Trophoblast cell (in vitro differentiated cells and primary cell): ENCODE data around the gene CAPN3.

Source experiments
- DNase-seq, 2 donors: peaks; one replicate each; pipeline ENCODE4 v3.0.0-alpha.2; 2016
- H2AFZ ChIP-seq: 2 replicates; pipeline ENCODE4 v1.6.1; 2013; ENCODE audit warnings: low read length, moderate library complexity, mild to moderate bottlenecking; ENCODE audit not compliant: insufficient read depth, poor library complexity
- H2AK5ac ChIP-seq: 2 replicates; pipeline ENCODE4 v1.6.1; 2013; ENCODE audit warnings: mild to moderate bottlenecking, low read length
- H2BK120ac ChIP-seq: 2 replicates; pipeline ENCODE4 v1.6.1; 2013; ENCODE audit warnings: low read length, mild to moderate bottlenecking, moderate library complexity; ENCODE audit not compliant: insufficient read depth, poor library complexity
- H2BK12ac ChIP-seq: 2 replicates; pipeline ENCODE4 v1.6.1; 2013; ENCODE audit warnings: mild to moderate bottlenecking, low read length, moderate library complexity
- H2BK5ac ChIP-seq: 2 replicates; pipeline ENCODE4 v1.6.1; 2013; ENCODE audit warnings: low read length, low read depth, moderate library complexity, mild to moderate bottlenecking; ENCODE audit not compliant: poor library complexity
- H3K14ac ChIP-seq: 2 replicates; pipeline ENCODE4 v1.6.1; 2013; ENCODE audit warnings: mild to moderate bottlenecking, low read length
- H3K18ac ChIP-seq: 2 replicates; pipeline ENCODE4 v1.6.1; 2013; ENCODE audit warnings: mild to moderate bottlenecking, low read length
- H3K23ac ChIP-seq: 2 replicates; pipeline ENCODE4 v1.6.1; 2013; ENCODE audit warnings: low read length
- H3K27ac ChIP-seq: 2 replicates; pipeline ENCODE4 v1.5.1; 2013; ENCODE audit warnings: low read depth, mild to moderate bottlenecking, inconsistent platforms, low read length, moderate library complexity
- H3K27me3 ChIP-seq: 2 replicates; pipeline ENCODE4 v1.6.1; 2013; ENCODE audit warnings: inconsistent platforms, mild to moderate bottlenecking, low read length, moderate library complexity; ENCODE audit not compliant: insufficient read depth
- H3K36me3 ChIP-seq, 2 experiments: 1 replicate in 1 of 2; 2 replicates in 1 of 2; pipeline ENCODE4 v1.6.1; 2013; ENCODE audit warnings: low read length in 2 of 2, mild to moderate bottlenecking in 2 of 2, moderate library complexity in 1 of 2; ENCODE audit not compliant: insufficient read depth in 2 of 2, control insufficient read depth in 1 of 2
- H3K4ac ChIP-seq: 2 replicates; pipeline ENCODE4 v1.6.1; 2013; ENCODE audit warnings: low read depth, mild to moderate bottlenecking, low read length, moderate library complexity
- H3K4me1 ChIP-seq, 2 experiments: 1 replicate in 1 of 2; 2 replicates in 1 of 2; pipeline ENCODE4 v1.6.1; 2013; ENCODE audit warnings: low read length in 2 of 2, mild to moderate bottlenecking in 2 of 2, moderate library complexity in 1 of 2; ENCODE audit not compliant: insufficient read depth in 2 of 2, control insufficient read depth in 1 of 2
- H3K4me2 ChIP-seq: 2 replicates; pipeline ENCODE4 v1.6.1; 2013; ENCODE audit warnings: inconsistent platforms, mild to moderate bottlenecking, low read length, moderate library complexity
- H3K4me3 ChIP-seq: 2 replicates; pipeline ENCODE4 v1.5.1; 2013; ENCODE audit warnings: mild to moderate bottlenecking, low read depth, low read length, inconsistent platforms
- H3K79me1 ChIP-seq: one replicate; pipeline ENCODE4 v1.6.1; 2013; ENCODE audit warnings: low read length
- H3K79me2 ChIP-seq: 2 replicates; pipeline ENCODE4 v1.6.1; 2013; ENCODE audit warnings: low read length, mild to moderate bottlenecking; ENCODE audit not compliant: control insufficient read depth, insufficient read depth, poor library complexity
- H3K9ac ChIP-seq: 2 replicates; pipeline ENCODE4 v1.6.1; 2013; ENCODE audit warnings: mild to moderate bottlenecking, low read length
- H3K9me3 ChIP-seq: 2 replicates; pipeline ENCODE4 v1.6.1; 2013; ENCODE audit warnings: low read depth, mild to moderate bottlenecking, control low read depth, inconsistent platforms, low read length; ENCODE audit not compliant: insufficient read depth
- H4K12ac ChIP-seq: 2 replicates; pipeline ENCODE4 v1.6.1; 2013; ENCODE audit warnings: low read depth, mild to moderate bottlenecking, low read length, moderate library complexity
- H4K8ac ChIP-seq: 2 replicates; pipeline ENCODE4 v1.6.1; 2013; ENCODE audit warnings: low read depth, mild to moderate bottlenecking, low read length, moderate library complexity
- H4K91ac ChIP-seq: one replicate; pipeline ENCODE4 v1.6.1; 2013; ENCODE audit warnings: low read depth, mild to moderate bottlenecking, low read length, moderate library complexity
- WGBS: extraction: QIAGEN DNeasy Blood & Tissue Kit; methylation state at CpG from one replicate; pipeline ENCODE4 v1.1.7; 2013; ENCODE audit warnings: missing lambda C conversion rate; ENCODE audit not compliant: insufficient read length, insufficient coverage; ENCODE audit errors: extremely low coverage; 5-methylcytosine and 5-hydroxymethylcytosine counted together

The CAPN3 gene

GRCh38 chr15:42405863-42406482 lies 46.7 kb downstream of the CAPN3 start:
- Histone ChIP-seq H3K4me2 (no peak overlapping the region), H4K12ac (no peak overlapping the region)

GRCh38 chr15:42408178-42408577 lies 48.9 kb downstream of the CAPN3 start:
- H3K9ac ChIP-seq, result peak overlapping the region; percentile 31
- no peak for DNase-seq
- H3K4me1 ChIP-seq, result no peaks in the 10 kb centered on the region
- H2AFZ ChIP-seq, result no peak overlapping the region
- H3K9me3 ChIP-seq, result no peaks in the 10 kb centered on the region
- no peaks in the 10 kb centered on the region for H3K79me1 ChIP-seq
- H4K91ac ChIP-seq, result no peak overlapping the region
- no peak overlapping the region for H4K8ac ChIP-seq
- H3K4ac ChIP-seq, result no peak overlapping the region
- no peak overlapping the region for H3K18ac ChIP-seq
- H3K4me2 ChIP-seq, result no peak overlapping the region
- H2BK12ac ChIP-seq, result no peak overlapping the region
- H2AK5ac ChIP-seq, result no peak overlapping the region
- WGBS, result no CpG with 5 or more reads among the region's 4 CpGs
- H2BK5ac ChIP-seq, result no peak overlapping the region
- peaks cover 6 to 17% of the 10 kb centered on the region in 2 experiments for H3K36me3 ChIP-seq
- no peaks in the 10 kb centered on the region for H3K79me2 ChIP-seq
- H3K23ac ChIP-seq, result no peak overlapping the region
- no peaks in the 10 kb centered on the region for H3K27me3 ChIP-seq
- H4K12ac ChIP-seq, result no peak overlapping the region
- H3K14ac ChIP-seq, result no peak overlapping the region
- no peak overlapping the region for H3K27ac ChIP-seq
- H2BK120ac ChIP-seq, result no peak overlapping the region
- no peak overlapping the region for H3K4me3 ChIP-seq

More at GRCh38 chr15:42405863-42406482, 46.7 kb downstream of the CAPN3 start:
- no peak overlapping the region for H3K23ac ChIP-seq
- H3K27ac ChIP-seq, result no peak overlapping the region
- H3K4me3 ChIP-seq, result no peak overlapping the region
- no peaks in the 10 kb centered on the region for H3K4me1 ChIP-seq
- H2BK5ac ChIP-seq, result no peak overlapping the region
- peaks cover 0 to 6% of the 10 kb centered on the region in 2 experiments for H3K36me3 ChIP-seq
- H3K79me1 ChIP-seq, result no peaks in the 10 kb centered on the region
- no peak overlapping the region for H4K91ac ChIP-seq
- H4K8ac ChIP-seq, result no peak overlapping the region
- no peak overlapping the region for H3K4ac ChIP-seq
- no peak overlapping the region for H2AK5ac ChIP-seq
- no peak overlapping the region for H3K18ac ChIP-seq
- no peak overlapping the region for H3K14ac ChIP-seq
- no peak overlapping the region for H2AFZ ChIP-seq
- WGBS, result no CpG with 5 or more reads among the region's 6 CpGs
- no peaks in the 10 kb centered on the region for H3K27me3 ChIP-seq
- no peaks in the 10 kb centered on the region for H3K9me3 ChIP-seq
- no peak overlapping the region for H3K9ac ChIP-seq
- no peak overlapping the region for H2BK120ac ChIP-seq
- no peak overlapping the region for H2BK12ac ChIP-seq
- DNase-seq, result no peak
- no peaks in the 10 kb centered on the region for H3K79me2 ChIP-seq

- Histone ChIP-seq H3K14ac (no peak overlapping the region), H3K4me3 (no peak overlapping the region), H3K4me1 (no peaks in the 10 kb centered on the region), H3K23ac (no peak overlapping the region), H2AK5ac (no peak overlapping the region), H3K18ac (no peak overlapping the region), H3K27me3 (no peaks in the 10 kb centered on the region), H3K4ac (no peak overlapping the region), H3K79me2 (no peaks in the 10 kb centered on the region), H3K9ac (no peak overlapping the region), H3K27ac (no peak overlapping the region), H3K36me3 (peaks cover 6 to 17% of the 10 kb centered on the region in 2 experiments), H4K12ac (no peak overlapping the region), H2AFZ (no peak overlapping the region), H3K9me3 (no peaks in the 10 kb centered on the region), H4K91ac (no peak overlapping the region), H3K4me2 (no peak overlapping the region), H2BK12ac (no peak overlapping the region), H4K8ac (no peak overlapping the region), H2BK120ac (no peak overlapping the region), H3K79me1 (no peaks in the 10 kb centered on the region), H2BK5ac (no peak overlapping the region)
- DNase-seq, result no peak
- no CpG with 5 or more reads among the region's 9 CpGs for WGBS
Measured at GRCh38 chr15:42409011-42409410, 49.7 kb downstream of the CAPN3 start.

GRCh38 chr15:42411884-42412283 lies 52.6 kb downstream of the CAPN3 start:
- H4K8ac ChIP-seq, result no peak overlapping the region
- no CpG with 5 or more reads among the region's 7 CpGs for whole genome bisulfite sequencing

More at GRCh38 chr15:42411884-42412283, 52.6 kb downstream of the CAPN3 start:
- Histone ChIP-seq H3K79me2 (no peaks in the 10 kb centered on the region), H2BK120ac (no peak overlapping the region), H2AK5ac (no peak overlapping the region), H3K27me3 (no peaks in the 10 kb centered on the region), H3K14ac (no peak overlapping the region), H3K9me3 (no peaks in the 10 kb centered on the region), H3K27ac (no peak overlapping the region), H3K23ac (no peak overlapping the region), H2BK5ac (no peak overlapping the region), H4K91ac (no peak overlapping the region), H4K12ac (no peak overlapping the region), H2AFZ (no peak overlapping the region), H3K4ac (no peak overlapping the region), H3K4me3 (no peak overlapping the region), H3K79me1 (no peaks in the 10 kb centered on the region), H3K18ac (no peak overlapping the region), H3K4me1 (no peaks in the 10 kb centered on the region), H3K4me2 (no peak overlapping the region), H3K9ac (no peak overlapping the region), H3K36me3 (peaks cover 9 to 32% of the 10 kb centered on the region in 2 experiments), H2BK12ac (no peak overlapping the region)
- no peak for DNase-seq
